SK-N-SH (cell line): Measurements from ENCODE around the gene N4BP2L2. TPM values are rescaled to one million over a fixed set of nuclear protein-coding genes. Genes with fewer than 3 reads are reported as not detected.

Source experiments
- CTCF ChIA-PET: fragments of 300-600, 350-600 bp; formaldehyde crosslinking; extraction: SDS; loops from one replicate; lab custom pipeline; 2021; lab: Yijun Ruan, JAX
- POLR2A ChIA-PET: fragments of 350-600 bp; sonication (Branson Sonifier 250); formaldehyde crosslinking; extraction: SDS; loops from one replicate; lab custom pipeline; 2020; ENCODE audit warnings: antibody characterized with exemption, inconsistent platforms; lab: Yijun Ruan, JAX
- DNase-seq: peaks from one replicate; pipeline ENCODE4 v3.0.0; 2012
- H2AFZ ChIP-seq: fragments of 200-600 bp; sonication (generic); 2 replicates; pipeline ENCODE4 v1.8.1; 2016; ENCODE audit warnings: antibody characterized with exemption, mild to moderate bottlenecking, low read depth
- H3F3A ChIP-seq: fragments of 200-600 bp; sonication (generic); replicated peaks from 2 replicates; pipeline ENCODE3; 2016; ENCODE audit warnings: antibody characterized with exemption, mild to moderate bottlenecking; ENCODE audit not compliant: insufficient read depth
- H3K27ac ChIP-seq, 2 experiments: fragments of 200-500 bp in 1 of 2; fragments of 200-600 bp in 1 of 2; sonication (Bioruptor generic) in 1 of 2; sonication (generic), shearing (Covaris generic) in 1 of 2; 2 replicates each; pipeline versions ENCODE4 v1.5.1 to v1.6.1; 2014 to 2016; ENCODE audit warnings: low read depth in 2 of 2, inconsistent platforms in 1 of 2, low read length in 1 of 2, mild to moderate bottlenecking in 1 of 2, mixed read lengths in 1 of 2
- H3K27me3 ChIP-seq: fragments of 200-600 bp; sonication (generic), shearing (Covaris generic); 2 replicates; pipeline ENCODE4 v1.6.1; 2016; ENCODE audit warnings: mixed run types; ENCODE audit not compliant: insufficient read depth
- H3K36me3 ChIP-seq, 2 experiments: fragments of 200-500 bp in 1 of 2; fragments of 200-600 bp in 1 of 2; sonication (Bioruptor generic) in 1 of 2; sonication (generic) in 1 of 2; replicated peaks in 1 of 2; 2 replicates each; pipeline versions ENCODE3 to v1.5.1; 2014 to 2016; ENCODE audit warnings: low read length in 1 of 2, mild to moderate bottlenecking in 1 of 2; ENCODE audit not compliant: insufficient read depth in 2 of 2, control insufficient read depth in 1 of 2
- H3K4me1 ChIP-seq, 2 experiments: fragments of 200-500 bp in 1 of 2; fragments of 200-600 bp in 1 of 2; sonication (Bioruptor generic) in 1 of 2; sonication (generic), shearing (Covaris generic) in 1 of 2; 2 replicates each; pipeline versions ENCODE4 v1.5.1 to v1.6.1; 2014 to 2016; ENCODE audit warnings: low read depth in 1 of 2, low read length in 1 of 2, mixed run types in 1 of 2; ENCODE audit not compliant: insufficient read depth in 2 of 2, control insufficient read depth in 1 of 2
- H3K4me2 ChIP-seq: fragments of 200-600 bp; sonication (generic), shearing (Covaris generic); 2 replicates; pipeline ENCODE4 v1.6.1; 2017; ENCODE audit warnings: mixed run types
- H3K4me3 ChIP-seq, 2 experiments: fragments of 200-500 bp in 1 of 2; fragments of 200-600 bp in 1 of 2; sonication (Bioruptor generic) in 1 of 2; sonication (generic), shearing (Covaris generic) in 1 of 2; 2 replicates each; pipeline versions ENCODE4 v1.5.1 to v1.8.1; 2014 to 2016; ENCODE audit warnings: low read depth in 2 of 2, inconsistent platforms in 1 of 2, low read length in 1 of 2, mild to moderate bottlenecking in 1 of 2, mixed read lengths in 1 of 2, moderate library complexity in 1 of 2
- H3K79me2 ChIP-seq: fragments of 200-600 bp; sonication (generic); 2 replicates; pipeline ENCODE4 v1.8.1; 2017; ENCODE audit warnings: mild to moderate bottlenecking; ENCODE audit not compliant: insufficient read depth
- H3K9ac ChIP-seq: fragments of 200-600 bp; sonication (generic); 2 replicates; pipeline ENCODE4 v1.6.1; 2017; ENCODE audit warnings: mixed run types
- H3K9me2 ChIP-seq: fragments of 200-600 bp; sonication (generic); 2 replicates; pipeline ENCODE4 v1.6.1; 2017; ENCODE audit warnings: mixed run types
- H3K9me3 ChIP-seq: fragments of 200-600 bp; sonication (generic); 2 replicates; pipeline ENCODE4 v1.6.1; 2017; ENCODE audit warnings: mixed run types, mild to moderate bottlenecking, moderate library complexity
- H4K20me1 ChIP-seq: fragments of 200-600 bp; sonication (generic); 2 replicates; pipeline ENCODE4 v1.6.1; 2017; ENCODE audit warnings: mild to moderate bottlenecking, mixed run types; ENCODE audit not compliant: insufficient read depth
- CTCF ChIP-seq: fragments of 200-600 bp; sonication (generic); IDR thresholded peaks from 2 replicates; pipeline ENCODE4 v1.6.1; 2017; ENCODE audit warnings: antibody characterized with exemption, mild to moderate bottlenecking, moderate library complexity
- EZH2phosphoT487 ChIP-seq: fragments of 200-600 bp; sonication (generic); IDR thresholded peaks from 2 replicates; pipeline ENCODE4 v1.6.1; 2017; ENCODE audit warnings: low read depth, mixed run types, mild to moderate bottlenecking, antibody characterized with exemption, moderate library complexity, borderline replicate concordance
- IRF3 ChIP-seq: fragments of 150-350 bp; IDR thresholded peaks from 2 replicates; pipeline ENCODE4 v1.6.1; 2016; ENCODE audit warnings: mild to moderate bottlenecking, low read depth, low read length
- MEF2A ChIP-seq: IDR thresholded peaks from 2 replicates; pipeline ENCODE4 v1.4.0; 2012; ENCODE audit warnings: low read depth, borderline replicate concordance
- NFIC ChIP-seq: IDR thresholded peaks from 2 replicates; pipeline ENCODE4 v1.4.0; 2012; ENCODE audit warnings: borderline replicate concordance
- NRF1 ChIP-seq: IDR thresholded peaks from 2 replicates; pipeline ENCODE4 v1.6.1; 2012; ENCODE audit warnings: low read depth, mild to moderate bottlenecking, low read length
- REST ChIP-seq: IDR thresholded peaks from 2 replicates; pipeline ENCODE4 v1.6.1; 2012; ENCODE audit warnings: mild to moderate bottlenecking, low read depth, low read length, moderate library complexity
- TAF1 ChIP-seq: IDR thresholded peaks from 2 replicates; pipeline ENCODE4 v1.6.1; 2012; ENCODE audit warnings: low read depth, mild to moderate bottlenecking, low read length, moderate library complexity, borderline replicate concordance
- TCF12 ChIP-seq: IDR thresholded peaks from 2 replicates; pipeline ENCODE4 v1.4.0; 2012
- USF1 ChIP-seq: IDR thresholded peaks from 2 replicates; pipeline ENCODE4 v1.4.0; 2012; ENCODE audit warnings: low read depth, borderline replicate concordance
- USF2 ChIP-seq: fragments of 150-350 bp; IDR thresholded peaks from 2 replicates; pipeline ENCODE4 v1.6.1; 2017; ENCODE audit warnings: antibody characterized with exemption, low read length, low read depth, borderline replicate concordance
- WGBS: methylation state at CpG from one replicate; pipeline ENCODE4 v1.1.6; 2017; ENCODE audit warnings: low lambda C conversion rate; 5-methylcytosine and 5-hydroxymethylcytosine counted together
- polyA plus RNA-seq, 3 experiments: library from polyadenylated mRNA; depleted of rRNA; stranded (reverse); fragments of >200 nt; gene quantifications; 2 replicates each; pipeline ENCODE4 v1.2.3, GENCODE V29; 2012

The N4BP2L2 gene
- polyA plus RNA-seq, 1 of the 3 experiments (the other 2 are of a cell fraction), result 16.0 TPM

GRCh38 chr13:32471187-32471922 lies 67.2 kb downstream of the N4BP2L2 start:
- H3K4me2 ChIP-seq, result no peak overlapping the region
- H3K9me3 ChIP-seq, result no peaks in the 10 kb centered on the region
- H4K20me1 ChIP-seq, result no peaks in the 10 kb centered on the region
- no peak for DNase-seq
- POLR2A ChIA-PET, result no interaction called here
- no peak overlapping the region for H3K27ac ChIP-seq
- H3K9me2 ChIP-seq, result no peaks in the 10 kb centered on the region
- H3K36me3 ChIP-seq, result peaks cover 0 to 3% of the 10 kb centered on the region in 2 experiments
- no peaks in the 10 kb centered on the region for H3K27me3 ChIP-seq
- TF ChIP-seq IRF3, result no peak
- no peak for TF ChIP-seq MEF2A
- TF ChIP-seq EZH2phosphoT487, result no peak
- no peak for TF ChIP-seq REST
- no peak for TF ChIP-seq USF1
- no peak for TF ChIP-seq TCF12
- TF ChIP-seq USF2, result no peak
- TF ChIP-seq NFIC, result no peak
- no peak for TF ChIP-seq CTCF
- no peak for TF ChIP-seq NRF1
- TF ChIP-seq TAF1, result no peak
- no peaks in the 10 kb centered on the region for H3F3A ChIP-seq
- H3K79me2 ChIP-seq, result no peaks in the 10 kb centered on the region
- no peak overlapping the region for H3K9ac ChIP-seq
- H2AFZ ChIP-seq, result no peak overlapping the region
- WGBS, result 93% methylated on average over 10 of the region's 12 CpGs
- H3K4me1 ChIP-seq, result no peaks in the 10 kb centered on the region
- H3K4me3 ChIP-seq, result no peak overlapping the region
- CTCF ChIA-PET, result interaction anchor here (1.5 kb wide), 1 partner anchor 110 kb away, joined by 5 read pairs; no protein-coding TSS in a partner anchor
